K562 (cell line): ENCODE measurements around the gene DUS1L. TPM values are rescaled to one million over a fixed set of nuclear protein-coding genes. Genes with fewer than 3 reads are reported as not detected.

ENCODE experiments used
- ARHGAP35 ChIP-seq: fragments of 450-650 bp; IDR thresholded peaks from 2 replicates; pipeline ENCODE4 v1.6.1; 2018; ENCODE audit not compliant: partially characterized antibody
- BCL6 ChIP-seq: fragments of 250-450 bp; sonication (Bioruptor Pico); IDR thresholded peaks from 2 replicates; pipeline ENCODE4 v1.4.0; 2020
- CBFA2T2 ChIP-seq: fragments of 450-650 bp; conservative IDR thresholded peaks from 2 replicates; pipeline ENCODE4 v1.6.1; 2017; ENCODE audit warnings: mild to moderate bottlenecking
- CHD4 ChIP-seq: fragments of 200-600 bp; sonication (generic); IDR thresholded peaks from 3 replicates; pipeline ENCODE4 v1.6.1; 2012; ENCODE audit warnings: low read depth, mild to moderate bottlenecking, mixed read lengths, low read length, inconsistent platforms; ENCODE audit not compliant: insufficient read depth, insufficient replicate concordance, poor library complexity, severe bottlenecking
- CREB1 ChIP-seq, 2 experiments: sonication (generic) in 1 of 2; formaldehyde crosslinking in 1 of 2; IDR thresholded peaks; 2 replicates each; pipeline versions ENCODE4 v1.6.1 to v1.8.0; 2012 to 2022; ENCODE audit warnings: inconsistent platforms in 1 of 2, mild to moderate bottlenecking in 1 of 2, missing genetic modification reagents in 1 of 2, moderate library complexity in 1 of 2
- EHMT2 ChIP-seq: fragments of 450-650 bp; IDR thresholded peaks from 2 replicates; pipeline ENCODE4 v1.6.1; 2018; ENCODE audit warnings: antibody characterized with exemption
- EP300 ChIP-seq: IDR thresholded peaks from 2 replicates; pipeline ENCODE4 v1.6.1; 2012; ENCODE audit warnings: low read length, improper control_type of control experiment
- FOXJ2 ChIP-seq: fragments of 200-800 bp; sonication (Bioruptor generic); IDR thresholded peaks from 2 replicates; pipeline ENCODE4 v1.6.1; 2016; ENCODE audit warnings: missing genetic modification characterization, missing compliant biosample characterization
- FOXK1 ChIP-seq: sonication (generic); formaldehyde crosslinking; IDR thresholded peaks from 2 replicates; pipeline ENCODE4 v1.8.0; 2022; ENCODE audit warnings: missing genetic modification reagents, mild to moderate bottlenecking, borderline replicate concordance
- HNRNPH1 ChIP-seq: fragments of 200-400 bp; formaldehyde crosslinking; optimal IDR thresholded peaks from 2 replicates; pipeline ENCODE3; 2017; ENCODE audit warnings: low read depth, mild to moderate bottlenecking, low read length, moderate library complexity
- MCM5 ChIP-seq: fragments of 450-650 bp; IDR thresholded peaks from 2 replicates; pipeline ENCODE4 v1.6.1; 2016; ENCODE audit warnings: low read depth
- NCOR1 ChIP-seq: fragments of 450-650 bp; IDR thresholded peaks from 2 replicates; pipeline ENCODE4 v1.6.1; 2016; ENCODE audit warnings: mild to moderate bottlenecking, moderate library complexity
- NUFIP1 ChIP-seq: fragments of 450-650 bp; IDR thresholded peaks from 2 replicates; pipeline ENCODE4 v1.6.1; 2018; ENCODE audit not compliant: partially characterized antibody
- TGIF2 ChIP-seq: sonication (generic); formaldehyde crosslinking; IDR thresholded peaks from 2 replicates; pipeline ENCODE4 v1.8.1; 2022; ENCODE audit warnings: mild to moderate bottlenecking, missing genetic modification reagents, moderate library complexity
- ZNF224 ChIP-seq: sonication (generic); formaldehyde crosslinking; IDR thresholded peaks from 2 replicates; pipeline ENCODE4 v1.8.0; 2022; ENCODE audit warnings: mild to moderate bottlenecking, missing genetic modification reagents
- ZNF24 ChIP-seq: fragments of 450-650 bp; IDR thresholded peaks from 2 replicates; pipeline ENCODE4 v1.6.1; 2016
- ZNF445 ChIP-seq: fragments of 250-450 bp; sonication (Bioruptor Pico); IDR thresholded peaks from 2 replicates; pipeline ENCODE4 v1.4.0; 2020; ENCODE audit warnings: low read depth, mild to moderate bottlenecking, moderate library complexity
- ZNF76 ChIP-seq: fragments of 250-450 bp; sonication (Bioruptor Pico); IDR thresholded peaks from 2 replicates; pipeline ENCODE4 v1.4.0; 2020; ENCODE audit warnings: mild to moderate bottlenecking, moderate library complexity, borderline replicate concordance
- polyA plus RNA-seq, 8 experiments: library from polyadenylated mRNA; depleted of rRNA in 4 of 8; stranded (reverse) in 5 of 8; unstranded in 3 of 8; fragments of >200 nt; fragmentation: Nextera tagmentation in 2 of 8; fragmentation: Illumina TruSeq in 1 of 8; extraction: Ambion mirVana in 2 of 8; extraction: Trizol in 1 of 8; gene quantifications; 2 replicates each; pipeline versions ENCODE4 v1.2.1 to v1.2.3, GENCODE V29; 2011 to 2014; ENCODE audit warnings: inconsistent platforms in 1 of 8, missing spikeins in 1 of 8
- total RNA-seq, 7 experiments: library from RNA; depleted of rRNA in 6 of 7; stranded (reverse); fragments of >200 nt in 6 of 7; fragmentation: Illumina TruSeq in 2 of 7; extraction: Trizol in 2 of 7; gene quantifications; 2 replicates each; pipeline versions ENCODE4 v1.2.1 to v1.2.3, GENCODE V29; 2011 to 2021; ENCODE audit warnings: low replicate concordance in 1 of 7
- TF ChIP-seq, protein P1 (sequence below): fragments of 150-350 bp; IDR thresholded peaks from 2 replicates; pipeline ENCODE4 v1.6.1; 2014; ENCODE audit warnings: low read depth, mild to moderate bottlenecking, low read length, borderline replicate concordance
- TF ChIP-seq, protein P2 (sequence below): sonication (generic); formaldehyde crosslinking; IDR thresholded peaks from 2 replicates; pipeline ENCODE4 v1.8.0; 2022; ENCODE audit warnings: missing genetic modification reagents, mild to moderate bottlenecking, borderline replicate concordance
- TF ChIP-seq, protein P3 (sequence below): fragments of 450-650 bp; IDR thresholded peaks from 2 replicates; pipeline ENCODE4 v1.6.1; 2016; ENCODE audit warnings: missing biosample characterization, missing genetic modification characterization
- TF ChIP-seq, protein P4 (sequence below): sonication (generic); formaldehyde crosslinking; IDR thresholded peaks from 2 replicates; pipeline ENCODE4 v1.8.0; 2022; ENCODE audit warnings: mild to moderate bottlenecking, missing genetic modification reagents

The DUS1L gene
- total and polyA plus RNA-seq, 9 of the 15 experiments (the other 6 are each of a cell fraction or from before 2014, with no cell fraction given) = 7.8 to 210 (median 83.9) TPM

DNA sequence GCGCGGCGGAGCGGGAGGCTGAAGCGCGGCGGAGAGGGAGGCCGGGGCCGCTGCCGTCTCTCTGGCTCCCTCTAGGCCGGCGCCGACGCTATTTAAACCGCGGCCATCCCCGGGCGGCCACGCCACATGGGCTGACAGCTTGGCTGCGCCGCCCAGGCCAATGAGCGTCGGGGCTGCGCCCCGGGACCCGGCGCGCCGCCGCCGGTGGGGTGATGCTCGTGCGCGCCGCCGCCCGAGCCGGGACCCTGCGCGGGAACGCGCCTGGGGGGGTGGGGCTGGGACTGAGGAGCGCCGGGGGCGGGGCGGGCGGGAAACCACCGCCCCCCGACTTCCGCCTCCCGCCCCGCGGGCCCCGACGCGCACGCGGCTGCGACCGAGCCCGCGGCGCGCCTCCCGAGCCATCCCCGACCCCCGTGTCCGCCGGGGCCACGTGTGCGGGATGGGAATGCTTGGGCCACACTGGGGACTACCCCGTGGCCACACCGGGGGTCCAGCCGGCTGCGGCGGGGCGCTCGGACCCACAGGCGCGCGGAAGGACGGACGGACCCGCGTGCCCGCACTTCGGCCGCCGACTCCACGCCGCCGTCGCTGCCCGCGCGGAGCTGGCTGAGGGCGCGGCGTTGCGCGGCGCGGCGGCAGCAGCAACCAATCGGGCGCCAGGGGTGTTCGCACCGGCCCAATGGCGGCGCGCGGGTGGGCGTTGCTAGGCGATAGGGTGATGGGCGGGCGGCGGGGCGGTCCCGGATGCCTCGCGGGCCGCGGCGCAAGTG lies 32.8 kb upstream of the DUS1L start, which contains the start of gene FASN (continued):
- TF ChIP-seq, protein P1, sequence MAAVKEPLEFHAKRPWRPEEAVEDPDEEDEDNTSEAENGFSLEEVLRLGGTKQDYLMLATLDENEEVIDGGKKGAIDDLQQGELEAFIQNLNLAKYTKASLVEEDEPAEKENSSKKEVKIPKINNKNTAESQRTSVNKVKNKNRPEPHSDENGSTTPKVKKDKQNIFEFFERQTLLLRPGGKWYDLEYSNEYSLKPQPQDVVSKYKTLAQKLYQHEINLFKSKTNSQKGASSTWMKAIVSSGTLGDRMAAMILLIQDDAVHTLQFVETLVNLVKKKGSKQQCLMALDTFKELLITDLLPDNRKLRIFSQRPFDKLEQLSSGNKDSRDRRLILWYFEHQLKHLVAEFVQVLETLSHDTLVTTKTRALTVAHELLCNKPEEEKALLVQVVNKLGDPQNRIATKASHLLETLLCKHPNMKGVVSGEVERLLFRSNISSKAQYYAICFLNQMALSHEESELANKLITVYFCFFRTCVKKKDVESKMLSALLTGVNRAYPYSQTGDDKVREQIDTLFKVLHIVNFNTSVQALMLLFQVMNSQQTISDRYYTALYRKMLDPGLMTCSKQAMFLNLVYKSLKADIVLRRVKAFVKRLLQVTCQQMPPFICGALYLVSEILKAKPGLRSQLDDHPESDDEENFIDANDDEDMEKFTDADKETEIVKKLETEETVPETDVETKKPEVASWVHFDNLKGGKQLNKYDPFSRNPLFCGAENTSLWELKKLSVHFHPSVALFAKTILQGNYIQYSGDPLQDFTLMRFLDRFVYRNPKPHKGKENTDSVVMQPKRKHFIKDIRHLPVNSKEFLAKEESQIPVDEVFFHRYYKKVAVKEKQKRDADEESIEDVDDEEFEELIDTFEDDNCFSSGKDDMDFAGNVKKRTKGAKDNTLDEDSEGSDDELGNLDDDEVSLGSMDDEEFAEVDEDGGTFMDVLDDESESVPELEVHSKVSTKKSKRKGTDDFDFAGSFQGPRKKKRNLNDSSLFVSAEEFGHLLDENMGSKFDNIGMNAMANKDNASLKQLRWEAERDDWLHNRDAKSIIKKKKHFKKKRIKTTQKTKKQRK = no peak
- TF ChIP-seq EHMT2 = no peak
- TF ChIP-seq ZNF445 = no peak
- TF ChIP-seq ZNF24 = peak; percentile 47; the same call in 1 of the 2 replicates
- 0 out of 2 replicates have a peak, but pooled peaks have one; percentile 86 for TF ChIP-seq TGIF2 (CRISPR knock-in tag)
- no peak for TF ChIP-seq NUFIP1
- TF ChIP-seq EP300 = no peak; the same call in 1 of the 2 replicates
- TF ChIP-seq ZNF76 (CRISPR knock-in tag) = no peak
- no peak for TF ChIP-seq CHD4
- TF ChIP-seq FOXK1 (CRISPR knock-in tag) = no peak
- TF ChIP-seq CREB1 (IDR thresholded peaks at IDR 0.05) = peak; percentile 74
- TF ChIP-seq CREB1 (CRISPR knock-in tag; IDR thresholded peaks at IDR 0.05) = peak; percentile 66
- no peak for TF ChIP-seq MCM5
- TF ChIP-seq BCL6 (CRISPR knock-in tag) = no peak
- TF ChIP-seq, protein P2, sequence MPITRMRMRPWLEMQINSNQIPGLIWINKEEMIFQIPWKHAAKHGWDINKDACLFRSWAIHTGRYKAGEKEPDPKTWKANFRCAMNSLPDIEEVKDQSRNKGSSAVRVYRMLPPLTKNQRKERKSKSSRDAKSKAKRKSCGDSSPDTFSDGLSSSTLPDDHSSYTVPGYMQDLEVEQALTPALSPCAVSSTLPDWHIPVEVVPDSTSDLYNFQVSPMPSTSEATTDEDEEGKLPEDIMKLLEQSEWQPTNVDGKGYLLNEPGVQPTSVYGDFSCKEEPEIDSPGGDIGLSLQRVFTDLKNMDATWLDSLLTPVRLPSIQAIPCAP (CRISPR knock-in tag) = no peak
- TF ChIP-seq FOXJ2 (tag) = no peak
- TF ChIP-seq, protein P3, sequence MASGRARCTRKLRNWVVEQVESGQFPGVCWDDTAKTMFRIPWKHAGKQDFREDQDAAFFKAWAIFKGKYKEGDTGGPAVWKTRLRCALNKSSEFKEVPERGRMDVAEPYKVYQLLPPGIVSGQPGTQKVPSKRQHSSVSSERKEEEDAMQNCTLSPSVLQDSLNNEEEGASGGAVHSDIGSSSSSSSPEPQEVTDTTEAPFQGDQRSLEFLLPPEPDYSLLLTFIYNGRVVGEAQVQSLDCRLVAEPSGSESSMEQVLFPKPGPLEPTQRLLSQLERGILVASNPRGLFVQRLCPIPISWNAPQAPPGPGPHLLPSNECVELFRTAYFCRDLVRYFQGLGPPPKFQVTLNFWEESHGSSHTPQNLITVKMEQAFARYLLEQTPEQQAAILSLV (tag) = no peak
- TF ChIP-seq NCOR1 = no peak; the same call in 1 of the 2 replicates
- TF ChIP-seq, protein P4, sequence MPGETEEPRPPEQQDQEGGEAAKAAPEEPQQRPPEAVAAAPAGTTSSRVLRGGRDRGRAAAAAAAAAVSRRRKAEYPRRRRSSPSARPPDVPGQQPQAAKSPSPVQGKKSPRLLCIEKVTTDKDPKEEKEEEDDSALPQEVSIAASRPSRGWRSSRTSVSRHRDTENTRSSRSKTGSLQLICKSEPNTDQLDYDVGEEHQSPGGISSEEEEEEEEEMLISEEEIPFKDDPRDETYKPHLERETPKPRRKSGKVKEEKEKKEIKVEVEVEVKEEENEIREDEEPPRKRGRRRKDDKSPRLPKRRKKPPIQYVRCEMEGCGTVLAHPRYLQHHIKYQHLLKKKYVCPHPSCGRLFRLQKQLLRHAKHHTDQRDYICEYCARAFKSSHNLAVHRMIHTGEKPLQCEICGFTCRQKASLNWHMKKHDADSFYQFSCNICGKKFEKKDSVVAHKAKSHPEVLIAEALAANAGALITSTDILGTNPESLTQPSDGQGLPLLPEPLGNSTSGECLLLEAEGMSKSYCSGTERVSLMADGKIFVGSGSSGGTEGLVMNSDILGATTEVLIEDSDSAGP (CRISPR knock-in tag) = no peak
- no peak for TF ChIP-seq ARHGAP35
- TF ChIP-seq HNRNPH1 = no peak
- no peak for TF ChIP-seq ZNF224 (CRISPR knock-in tag)
- no peak for TF ChIP-seq CBFA2T2
